COR-L47 (cell line): ENCODE results near the gene BRSK2.

Source experiments
- DNase-seq: peaks from one replicate; lab custom pipeline; 2025; lab: John Stamatoyannopoulos, UW

The BRSK2 gene

DNA sequence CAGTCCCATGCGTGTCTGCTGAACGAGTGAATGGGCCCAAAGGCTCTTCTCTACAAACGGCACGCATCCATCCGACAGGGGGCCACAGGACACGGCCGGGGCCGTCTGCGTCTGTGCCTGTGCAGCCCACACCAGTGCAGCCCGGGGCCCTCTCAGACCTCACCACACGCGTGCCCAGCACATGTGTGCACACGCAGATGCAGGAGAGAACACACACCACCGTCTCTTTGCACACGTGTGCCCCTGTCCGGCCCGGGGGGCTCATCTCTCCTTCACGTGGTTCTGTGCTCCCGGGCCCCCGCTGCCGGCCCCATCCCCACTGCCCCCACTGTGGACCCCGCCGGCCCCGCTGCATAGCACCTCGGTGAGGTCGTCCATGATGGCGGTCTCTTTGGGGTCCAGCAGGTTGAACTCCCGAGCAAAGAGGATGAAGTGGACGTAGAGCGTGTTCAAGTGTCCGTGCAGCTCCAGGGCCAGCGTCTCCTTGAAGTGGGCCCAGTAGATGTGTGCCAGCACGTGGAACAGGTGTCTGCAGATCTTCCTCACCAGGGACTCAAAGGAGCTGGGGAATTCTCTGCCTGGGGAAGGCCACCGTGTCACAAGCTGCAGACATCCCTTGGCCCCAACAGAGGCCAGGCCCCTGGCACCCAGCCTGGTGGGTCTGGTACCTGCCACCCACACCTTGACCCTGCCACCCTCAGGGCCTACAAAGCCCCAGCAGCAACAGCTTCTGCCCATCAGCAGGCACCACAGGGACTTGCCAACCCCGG, 80.4 kb downstream of the BRSK2 start:
- no peak for DNase-seq

DNA sequence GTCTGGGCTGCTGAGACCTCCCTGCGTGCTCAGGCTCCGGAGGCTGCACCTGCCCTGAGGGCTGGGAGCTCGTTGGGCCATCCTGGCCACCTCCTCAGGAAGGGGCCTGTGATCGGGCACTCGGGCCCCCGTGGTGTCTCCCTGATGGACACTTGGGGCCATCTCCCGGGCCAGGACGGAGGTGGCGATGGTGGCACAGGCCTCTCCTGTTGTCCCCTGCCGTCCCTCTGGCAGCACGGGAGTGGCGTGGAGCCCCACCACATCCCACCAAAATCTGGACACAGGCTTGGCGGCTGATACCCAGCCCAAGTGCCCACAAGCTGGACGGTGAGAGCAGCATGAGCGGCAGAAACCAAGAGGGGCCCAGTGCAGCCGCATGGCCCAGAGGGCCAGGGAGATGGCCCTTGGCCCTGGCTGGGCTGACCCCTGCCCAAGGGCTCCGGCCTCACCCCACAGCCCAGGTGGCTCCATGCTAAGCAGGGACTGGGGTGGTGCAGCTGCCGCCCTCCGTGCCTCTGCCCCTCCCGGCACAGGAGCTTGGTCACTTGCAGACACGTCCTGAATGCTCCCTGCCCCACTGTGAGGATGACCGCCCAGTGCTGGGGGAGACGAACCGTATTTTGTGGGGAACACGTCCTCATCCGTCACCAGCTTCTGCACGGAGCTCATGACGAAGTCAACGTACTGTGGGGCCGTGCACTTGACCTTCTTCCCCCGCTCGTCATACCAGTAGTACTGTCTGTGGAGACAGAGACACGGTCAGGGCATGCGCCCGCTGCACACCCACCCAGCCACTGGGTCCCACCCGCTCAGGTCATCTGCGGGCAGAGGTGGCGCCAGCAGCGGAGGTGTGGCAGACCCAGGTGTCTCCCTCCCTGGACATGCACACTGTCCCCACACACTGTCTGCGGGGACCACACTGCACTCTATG, 81.2 kb downstream of the BRSK2 start:
- DNase-seq = no peak

DNA sequence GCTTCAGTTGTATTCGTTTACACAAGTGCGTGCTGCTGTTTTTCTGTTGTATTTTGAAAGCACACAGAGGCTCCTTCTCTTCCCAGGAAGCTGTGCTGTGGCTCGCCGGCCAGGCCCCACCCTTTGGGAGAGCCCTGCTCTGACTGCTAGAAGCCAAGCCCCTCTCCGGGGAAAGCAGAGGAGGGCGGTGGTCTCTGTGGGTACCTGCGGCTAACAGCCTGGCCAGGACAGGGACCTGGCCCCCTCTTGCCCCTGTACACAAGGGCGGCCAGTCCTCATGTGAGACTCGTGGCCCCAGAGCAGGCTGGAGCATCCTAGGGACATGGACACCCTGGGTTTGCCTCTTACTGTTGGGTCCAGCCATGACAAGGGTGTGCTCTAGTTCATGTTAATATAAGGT, 82.0 kb downstream of the BRSK2 start:
- DNase-seq = no peak

DNA sequence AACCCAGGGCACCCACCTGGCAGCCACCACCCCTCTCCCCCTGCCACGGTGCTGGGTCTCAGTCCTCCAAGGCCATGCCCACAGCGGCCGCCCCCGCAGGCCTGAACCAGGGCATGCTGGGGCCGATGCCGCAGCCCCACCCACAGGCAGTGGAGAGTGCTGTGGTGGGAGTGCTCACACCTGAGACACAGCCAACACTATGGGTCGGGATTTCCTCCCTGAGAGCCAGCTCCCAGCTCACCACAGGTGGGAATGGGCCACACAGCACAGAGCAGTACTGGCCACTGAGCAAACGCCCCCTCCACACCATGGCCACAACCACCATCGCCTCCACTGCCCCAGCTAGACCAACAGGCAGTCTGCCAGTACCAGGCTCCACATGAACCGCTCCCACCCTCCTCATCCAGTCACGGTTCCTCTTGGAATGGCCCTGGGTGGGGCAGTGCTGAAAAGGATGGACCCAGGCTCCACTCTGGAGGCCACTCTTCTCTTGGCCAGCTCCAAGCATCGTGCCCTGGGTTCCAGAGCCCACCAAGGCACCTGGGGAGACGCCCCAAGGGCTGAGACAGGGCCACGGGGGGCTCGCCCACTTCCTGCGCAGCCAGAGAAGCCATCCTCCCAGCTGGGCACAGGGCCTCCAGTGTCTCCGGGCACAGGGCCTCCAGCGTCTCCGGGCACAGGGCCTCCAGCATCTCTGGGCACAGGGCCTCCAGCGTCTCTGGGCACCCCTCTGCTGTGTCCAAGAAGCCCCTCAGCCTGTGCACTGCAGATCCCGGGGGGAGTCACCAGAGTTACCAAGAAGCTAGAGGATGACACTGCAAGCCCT, 82.7 kb downstream of the BRSK2 start:
- no peak for DNase-seq

DNA sequence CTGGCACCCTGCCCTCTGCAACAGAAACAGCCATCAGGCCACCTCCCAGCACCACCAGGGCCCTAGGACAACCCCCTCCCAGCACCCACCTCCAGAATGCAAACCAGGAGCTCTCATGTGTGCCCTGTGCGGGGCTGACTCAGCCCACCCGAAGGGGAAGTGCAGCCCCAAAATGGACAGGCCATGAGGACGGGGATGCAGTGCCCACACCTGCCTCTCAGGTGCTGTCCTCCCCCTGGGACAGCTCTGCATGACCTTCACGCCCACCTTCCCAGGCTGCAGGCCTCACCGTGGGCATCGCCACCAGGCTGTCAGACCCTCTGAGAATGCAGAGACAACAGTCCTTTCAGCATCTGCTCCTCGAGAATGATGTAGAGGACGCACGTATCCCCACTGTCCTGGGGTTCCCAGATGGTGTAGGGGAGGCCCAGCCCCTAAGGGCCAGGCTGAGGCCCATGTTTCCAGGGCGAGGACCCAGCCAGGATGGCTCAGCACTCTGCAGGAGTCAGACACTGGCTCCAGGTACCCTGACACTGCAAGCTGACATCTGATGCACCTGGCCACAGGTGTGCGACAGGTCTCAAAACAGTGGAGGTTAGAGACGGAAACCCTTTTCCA, 83.4 kb downstream of the BRSK2 start:
- no peak for DNase-seq

DNA sequence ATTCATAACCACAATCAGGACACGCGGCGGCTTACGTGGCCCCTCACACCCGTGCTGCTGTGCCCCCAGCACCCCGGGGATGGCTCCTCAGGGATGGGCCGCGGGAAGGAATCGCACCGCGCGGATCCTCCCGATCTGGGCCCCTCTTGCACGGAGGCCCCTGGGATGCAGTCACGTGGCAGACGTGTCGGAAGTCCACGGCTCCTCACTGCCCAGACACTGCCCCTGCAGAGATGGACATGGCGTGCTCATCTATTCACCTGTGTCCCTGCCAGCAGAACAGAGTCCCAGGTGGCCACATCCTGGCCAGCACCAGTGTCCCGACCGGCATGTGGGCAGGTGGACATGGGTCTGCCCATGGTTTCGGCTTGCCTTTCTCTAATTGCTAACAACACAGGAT, 84.1 kb downstream of the BRSK2 start:
- no peak for DNase-seq

DNA sequence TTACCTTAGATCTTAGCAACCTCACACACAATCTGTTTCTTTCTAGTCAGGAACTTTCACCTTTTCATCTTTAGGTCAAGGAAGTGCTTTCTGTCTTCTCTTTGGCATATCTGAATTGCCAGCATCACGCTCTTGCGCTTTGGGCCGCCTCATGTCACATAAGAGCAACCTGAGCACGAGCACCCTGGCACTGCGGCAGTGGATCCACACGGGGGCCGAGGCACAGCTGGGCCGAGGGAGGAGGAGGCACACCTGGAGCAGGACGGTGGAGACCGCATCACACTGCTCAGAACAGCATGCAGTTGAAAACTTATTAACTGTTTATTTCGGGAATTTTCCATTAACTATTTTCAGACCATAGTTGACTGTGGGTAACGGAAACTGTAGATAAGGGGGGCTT, 86.1 kb downstream of the BRSK2 start:
- no peak for DNase-seq

DNA sequence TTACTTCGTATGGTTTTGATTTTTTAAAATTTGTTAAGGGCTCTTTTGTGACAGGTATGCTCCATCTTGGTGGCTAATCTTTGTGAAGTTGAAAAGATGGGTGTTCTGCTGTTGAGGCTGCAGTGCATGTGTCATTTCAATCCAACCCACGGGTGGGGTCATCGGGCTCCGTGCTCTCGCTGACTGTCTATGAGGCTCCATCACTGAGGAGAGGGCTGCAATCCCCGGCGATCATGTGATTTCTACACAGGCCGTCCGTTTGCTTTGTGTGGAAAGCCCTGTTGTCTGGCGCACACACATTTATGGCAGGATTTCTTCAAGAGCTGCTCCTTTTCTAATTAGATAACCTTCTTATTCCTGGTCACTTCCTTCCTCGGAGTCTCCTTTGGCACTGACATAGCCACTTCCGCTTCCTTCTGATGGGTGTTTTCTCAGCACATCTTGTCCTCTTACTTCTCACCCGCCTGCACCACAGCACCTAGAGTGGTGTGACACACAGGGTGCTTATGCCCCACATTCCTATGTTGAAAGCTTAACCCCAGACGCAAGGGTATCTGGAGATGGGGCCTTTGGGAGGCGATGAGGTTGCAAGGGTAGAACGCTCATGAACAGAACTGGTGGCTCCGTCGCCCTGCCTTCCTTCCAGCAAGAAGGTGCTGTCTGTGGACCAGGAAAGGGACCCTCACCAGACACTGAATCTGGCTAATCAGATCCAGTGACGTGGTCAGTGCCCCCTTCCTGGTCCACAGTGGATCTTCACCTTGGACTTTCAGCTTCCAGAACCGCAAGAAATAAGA, 87.4 kb downstream of the BRSK2 start:
- DNase-seq = no peak

DNA sequence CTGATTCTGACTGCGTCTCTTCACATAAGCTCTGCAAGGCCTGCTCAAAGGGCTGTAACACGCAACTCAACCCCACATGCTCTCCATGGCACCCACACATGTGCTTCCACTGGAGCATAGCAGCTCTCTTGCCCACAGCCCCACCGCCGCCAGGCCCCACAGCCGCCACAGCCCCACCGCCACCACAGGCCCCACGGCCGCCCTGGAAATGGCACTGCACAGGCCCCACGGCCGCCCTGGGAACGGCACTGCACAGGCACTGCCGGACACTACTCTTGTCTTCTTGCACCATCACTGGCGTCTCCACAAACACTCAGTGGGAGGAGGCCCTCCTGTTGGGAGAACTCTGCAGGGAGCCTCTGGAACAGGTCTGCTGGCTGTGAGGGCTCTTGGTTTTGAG, 88.3 kb downstream of the BRSK2 start:
- no peak for DNase-seq

DNA sequence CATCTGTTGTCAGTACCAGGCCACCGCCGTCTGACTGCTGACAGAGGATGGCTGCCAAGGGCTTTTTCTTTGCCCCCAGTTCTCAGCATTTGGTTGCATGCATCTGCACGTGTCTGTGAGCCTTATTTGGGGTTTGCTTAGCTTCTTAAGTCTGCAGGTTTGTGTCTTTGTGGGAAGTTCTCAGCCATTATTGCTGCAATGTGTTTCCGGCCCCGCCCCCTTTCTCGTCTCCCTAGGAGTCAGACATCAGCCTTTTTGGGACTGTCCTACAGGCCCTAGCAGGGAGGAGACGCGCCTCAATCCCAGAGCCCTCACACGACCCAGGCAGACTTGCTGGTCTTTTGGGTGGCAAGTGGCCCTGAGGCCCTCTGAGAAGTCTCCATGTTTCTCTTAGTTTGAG, 88.8 kb downstream of the BRSK2 start:
- no peak for DNase-seq

DNA sequence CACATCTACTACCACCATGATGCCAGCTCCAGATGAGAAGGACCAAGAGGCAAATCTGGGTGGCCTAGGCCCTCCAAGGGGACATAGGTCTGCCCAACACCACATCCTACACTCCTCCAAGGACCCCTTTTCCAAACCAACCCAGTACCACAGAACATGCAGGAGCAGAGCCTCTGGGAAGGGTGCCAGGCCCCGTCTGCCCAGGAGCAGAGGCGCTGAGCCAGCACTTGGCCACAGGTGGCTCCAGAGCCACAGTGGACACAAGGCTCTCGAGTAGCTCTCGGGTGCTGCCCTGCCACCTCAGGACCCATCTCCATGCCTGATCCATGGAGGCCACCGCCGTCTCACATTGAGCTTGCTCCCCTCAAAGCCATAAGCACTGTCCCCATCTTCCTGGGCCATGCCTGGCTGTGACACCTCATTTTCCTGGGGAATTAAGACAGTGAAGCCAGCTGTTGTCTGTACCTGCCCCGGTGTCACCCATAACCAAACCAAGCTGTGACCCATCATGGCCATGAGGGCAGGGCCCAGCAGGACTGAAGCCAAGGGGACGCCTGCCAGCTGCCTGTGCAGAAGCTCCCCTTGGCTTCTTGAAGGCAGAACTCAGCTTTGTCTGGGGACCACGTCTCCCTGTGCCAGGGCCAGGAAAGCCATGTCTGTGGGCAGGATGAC, 89.4 kb downstream of the BRSK2 start:
- DNase-seq = no peak

DNA sequence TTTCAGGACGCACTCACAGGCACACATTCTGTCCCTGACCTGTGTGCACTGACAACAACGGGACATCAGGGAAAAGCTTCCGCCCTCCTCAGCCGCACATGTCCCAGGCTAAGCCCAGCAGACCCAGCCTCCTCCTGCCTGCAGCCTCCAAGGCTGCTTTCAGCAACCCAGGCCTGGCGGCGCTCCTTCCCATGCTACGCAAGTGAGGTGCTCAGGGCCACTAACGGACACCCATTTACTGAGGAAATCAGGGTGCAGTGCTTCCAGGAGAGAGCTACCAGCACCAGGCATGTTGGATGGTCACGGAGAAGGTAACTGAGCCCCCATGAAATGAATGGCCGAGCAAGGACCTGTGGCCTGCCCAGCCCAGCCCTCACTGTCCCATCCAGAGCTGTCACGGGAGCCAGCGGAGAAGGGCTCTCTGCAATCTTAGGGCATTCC, 90.0 kb downstream of the BRSK2 start:
- DNase-seq = no peak

DNA sequence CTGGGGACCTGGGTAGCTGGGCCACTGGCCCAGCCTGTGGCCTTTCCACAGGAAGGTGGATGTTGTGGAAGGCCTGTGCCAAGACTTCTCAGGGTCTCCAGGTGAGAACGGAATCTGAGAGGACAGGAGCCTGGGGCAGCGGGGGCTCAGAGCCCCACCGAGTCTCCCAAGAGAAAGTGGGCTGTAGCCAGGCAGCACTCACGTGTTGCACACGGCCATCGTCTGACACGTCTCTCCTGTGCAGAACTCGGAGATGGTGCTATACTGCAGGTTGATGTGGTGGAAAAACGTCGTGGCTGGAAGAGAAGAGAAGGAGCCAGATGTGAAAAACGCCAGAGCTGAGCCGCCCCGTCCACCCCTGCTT, 90.4 kb downstream of the BRSK2 start:
- DNase-seq = no peak

DNA sequence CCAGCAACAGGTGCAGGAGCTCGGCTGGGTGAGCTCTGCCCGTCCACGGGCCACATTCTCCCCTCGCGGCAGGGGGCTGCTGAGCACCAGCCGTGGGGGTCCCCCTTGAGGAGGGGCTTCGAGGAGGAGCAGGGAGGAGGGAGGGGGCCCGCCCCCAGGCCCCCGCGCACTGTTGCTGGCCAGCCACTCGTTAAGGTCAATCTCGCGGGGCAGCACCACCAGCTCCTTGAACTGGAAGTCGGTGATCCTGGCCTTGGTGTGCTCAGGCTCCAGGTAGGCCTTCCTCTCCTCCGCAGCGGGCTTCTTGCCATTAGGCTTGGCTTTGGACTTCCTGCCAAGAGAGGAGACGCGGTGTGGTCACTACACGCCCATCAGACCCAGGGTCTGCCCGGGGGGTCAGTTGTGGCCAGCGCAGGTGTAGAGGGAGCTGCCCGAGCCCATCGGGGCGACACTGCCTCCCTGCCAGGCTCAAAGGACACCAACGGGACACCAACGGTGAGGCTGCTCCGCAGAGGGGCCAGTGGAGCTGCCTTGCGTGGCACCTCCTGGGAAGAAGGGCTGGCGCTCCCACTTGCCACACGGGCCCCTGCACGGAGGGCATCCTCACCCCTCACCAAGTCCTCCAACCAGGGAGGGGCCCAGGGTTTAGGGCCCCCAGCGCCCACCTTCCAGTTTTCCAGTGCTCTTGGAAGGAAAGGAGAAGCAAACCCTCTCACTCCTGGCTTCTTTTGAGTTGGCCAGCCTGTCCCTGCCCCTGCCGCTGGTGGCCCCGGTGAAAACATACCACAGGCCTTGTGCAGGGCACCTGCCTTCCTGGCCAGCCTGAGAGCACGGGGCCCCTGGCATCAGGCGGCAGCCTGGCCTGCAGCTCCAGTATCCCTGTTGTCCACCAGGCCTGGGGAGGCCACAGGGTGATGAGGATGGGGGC, 91.1 kb downstream of the BRSK2 start:
- DNase-seq = no peak

DNA sequence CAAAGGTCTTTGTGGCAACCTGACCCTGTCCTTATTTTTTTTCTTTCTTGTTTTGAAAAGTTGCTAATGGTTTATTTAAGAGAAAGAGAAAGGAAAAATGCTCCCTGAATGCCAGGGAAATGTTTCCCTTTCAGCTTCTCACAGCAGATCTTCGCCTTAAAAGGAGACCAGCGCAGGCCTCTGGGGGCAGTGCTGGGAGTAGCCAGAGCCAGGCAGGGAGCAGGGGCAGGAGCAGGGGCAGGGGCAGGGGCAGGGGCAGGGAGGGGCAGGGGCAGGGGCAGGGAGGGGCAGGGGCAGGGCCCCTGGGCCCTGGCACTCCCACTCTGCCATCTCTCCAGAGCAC, 91.7 kb downstream of the BRSK2 start:
- no peak for DNase-seq

DNA sequence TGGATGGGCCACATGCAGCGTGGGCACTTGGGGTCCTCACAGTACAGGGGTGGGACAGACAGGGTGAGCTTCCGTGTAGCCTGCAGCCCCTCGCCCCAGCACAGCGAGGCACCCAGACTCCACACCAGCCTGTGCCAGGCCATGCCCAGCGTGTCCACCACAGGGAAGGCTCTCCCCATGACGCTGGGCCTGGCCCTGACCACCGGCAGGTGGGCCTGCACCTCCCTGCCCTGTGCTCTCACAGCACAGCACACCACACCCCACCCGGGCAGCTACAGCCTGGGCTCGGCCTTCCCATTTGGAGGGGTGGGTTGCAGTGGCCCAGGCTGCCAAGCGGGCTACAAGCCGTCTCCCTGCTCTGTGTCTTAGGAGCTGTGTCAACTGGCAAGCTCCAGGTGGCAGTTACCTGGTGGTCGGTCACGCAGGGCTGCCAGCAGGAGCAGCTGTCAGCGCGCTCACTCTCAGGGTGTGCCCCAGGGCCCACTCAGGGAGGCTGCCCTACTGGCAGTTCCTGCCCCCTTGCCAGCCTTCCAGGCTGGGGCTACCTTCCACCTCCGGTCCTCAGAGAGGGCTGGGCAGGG, 92.2 kb downstream of the BRSK2 start:
- DNase-seq = no peak

DNA sequence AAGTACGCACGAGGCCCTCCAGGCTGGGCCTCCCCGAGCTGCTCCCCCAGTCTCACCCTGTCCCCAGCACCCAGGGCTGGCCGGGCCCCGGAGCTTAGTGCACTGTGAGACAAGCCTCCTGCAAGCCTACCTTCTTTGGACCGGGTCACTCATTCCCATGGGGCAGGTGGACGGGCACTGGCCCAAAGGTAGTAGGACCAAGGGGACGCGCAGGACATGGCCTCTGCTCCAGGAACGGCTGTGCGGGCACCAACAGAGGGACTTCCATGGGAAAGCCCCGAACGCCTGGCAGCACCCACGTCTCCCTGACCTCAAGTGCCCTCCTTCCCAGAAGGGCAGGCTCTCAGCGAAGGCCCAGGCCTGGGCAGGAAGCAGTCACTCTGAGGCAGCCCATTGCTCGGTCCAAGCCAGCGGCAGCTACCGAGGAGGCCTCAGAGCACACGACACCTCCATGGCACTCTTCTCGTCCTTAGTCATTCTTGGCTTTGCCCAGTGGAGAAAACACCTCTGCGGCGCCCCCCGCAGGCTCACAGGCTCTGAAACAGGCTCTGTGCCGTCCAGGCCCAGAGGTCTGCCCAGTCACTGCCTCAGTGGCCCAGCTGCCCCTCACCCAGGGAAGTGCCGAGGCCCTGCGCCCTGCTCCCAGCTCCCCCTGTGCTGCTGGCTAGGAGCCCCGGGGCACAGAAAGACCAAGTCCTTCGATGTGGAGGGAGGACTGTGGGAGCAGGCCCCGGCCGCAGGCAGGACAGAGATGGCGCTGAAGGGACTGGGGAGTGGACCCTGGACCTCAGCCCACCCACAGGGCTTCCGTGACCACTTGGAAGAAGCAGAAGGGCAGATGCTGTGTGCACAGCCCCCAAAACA, 93.1 kb downstream of the BRSK2 start:
- no peak for DNase-seq

DNA sequence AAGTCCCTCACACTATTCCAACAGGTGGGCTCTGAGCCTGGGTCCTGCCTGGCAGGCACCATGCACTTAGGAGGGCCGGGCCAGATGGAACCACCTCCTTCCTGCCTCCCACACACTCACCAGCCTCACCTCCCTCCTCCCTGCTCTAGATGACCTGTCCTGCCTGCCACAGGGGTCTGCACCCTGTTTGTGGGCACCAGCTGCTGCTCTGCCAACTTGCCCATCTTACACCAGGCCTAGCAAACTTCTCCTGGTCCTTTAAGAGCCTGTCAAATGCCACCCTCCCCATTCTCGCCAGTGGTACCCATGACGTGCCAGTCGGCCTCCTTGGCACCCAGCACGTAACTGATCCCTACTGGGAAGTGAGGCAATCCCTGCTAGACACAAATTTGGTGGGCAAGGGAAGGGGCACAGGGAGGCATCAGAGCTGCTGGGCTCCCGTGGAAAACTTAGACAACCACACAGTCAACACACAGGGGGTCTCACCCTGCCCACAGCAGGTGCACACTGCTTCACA, 93.8 kb downstream of the BRSK2 start:
- DNase-seq = no peak
